Tibial artery (tissue), 4 donors: ENCODE results near the gene EFCAB11.

ENCODE experiments used
- DNase-seq, 2 donors: peaks; one replicate each; pipeline ENCODE4 v3.0.0-alpha.2; 2019
- H3K27ac ChIP-seq, 2 donors: fragments of 200-600 bp; sonication (generic) in 1 of 2; 1 replicate in 1 of 2; 2 replicates in 1 of 2; pipeline ENCODE4 v1.5.1; 2018 to 2019; ENCODE audit warnings: mild to moderate bottlenecking in 1 of 2
- H3K27me3 ChIP-seq, 2 donors: fragments of 200-600 bp; sonication (generic) in 1 of 2; one replicate each; pipeline versions ENCODE4 v1.5.1 to v1.6.0; 2016 to 2019
- H3K36me3 ChIP-seq, 3 donors: fragments of 200-600 bp; sonication (generic) in 2 of 3; one replicate each; pipeline ENCODE4 v1.5.1; 2016 to 2019; ENCODE audit warnings: mild to moderate bottlenecking in 2 of 3
- H3K4me1 ChIP-seq, 4 donors: fragments of 200-600 bp; sonication (generic) in 2 of 4; 1 replicate in 3 of 4; 2 replicates in 1 of 4; pipeline ENCODE4 v1.5.1; 2016 to 2019
- H3K4me3 ChIP-seq, 2 donors: fragments of 200-600 bp; sonication (generic) in 1 of 2; 1 replicate in 1 of 2; 2 replicates in 1 of 2; pipeline ENCODE4 v1.5.1; 2018 to 2019; ENCODE audit warnings: mild to moderate bottlenecking in 2 of 2
- H3K9me3 ChIP-seq, 3 donors: fragments of 200-600 bp; sonication (generic) in 1 of 3; one replicate each; pipeline ENCODE4 v1.5.1; 2016 to 2019
- CTCF ChIP-seq, 2 experiments: fragments of 200-600 bp in 1 of 2; fragments of 450-650 bp in 1 of 2; IDR thresholded peaks; one replicate each; pipeline ENCODE4 v1.5.1; 2017 to 2019; ENCODE audit warnings: antibody characterized with exemption in 2 of 2, mild to moderate bottlenecking in 1 of 2, moderate library complexity in 1 of 2
- intact Hi-C: fragments of 100-400 bp; cut with DNase I; formaldehyde crosslinking; loops from one replicate; pipeline ENCODE4 v1.15.0; 2023; ENCODE audit warnings: low total_unique reads

The EFCAB11 gene

GRCh38 chr14:89748004-89748403, 206.5 kb downstream of the EFCAB11 start:
- intact Hi-C loops = no loop called here
- H3K27me3 ChIP-seq = no peaks in the 10 kb centered on the region
- TF ChIP-seq CTCF (IDR thresholded peaks at IDR 0.05) = no peak
- no peak overlapping the region for H3K4me3 ChIP-seq
- no peaks in the 10 kb centered on the region for H3K9me3 ChIP-seq
- no peaks in the 10 kb centered on the region for H3K36me3 ChIP-seq
- H3K27ac ChIP-seq = no peak overlapping the region
- no peak for DNase-seq
- H3K4me1 ChIP-seq = no peaks in the 10 kb centered on the region

GRCh38 chr14:89747126-89747525, 207.4 kb downstream of the EFCAB11 start:
- Histone ChIP-seq H3K36me3 (no peaks in the 10 kb centered on the region), H3K27ac (no peak overlapping the region), H3K4me3 (no peak overlapping the region), H3K9me3 (no peaks in the 10 kb centered on the region), H3K4me1 (no peaks in the 10 kb centered on the region), H3K27me3 (no peaks in the 10 kb centered on the region)
- no peak for DNase-seq
- intact Hi-C loops = no loop called here
- TF ChIP-seq CTCF (IDR thresholded peaks at IDR 0.05) = no peak

- Histone ChIP-seq H3K4me3 (no peak overlapping the region), H3K36me3 (no peaks in the 10 kb centered on the region), H3K4me1 (no peaks in the 10 kb centered on the region), H3K9me3 (no peaks in the 10 kb centered on the region), H3K27me3 (no peaks in the 10 kb centered on the region), H3K27ac (no peak overlapping the region)
- TF ChIP-seq CTCF (IDR thresholded peaks at IDR 0.05) = no peak
- no peak for DNase-seq
- intact Hi-C loops = no loop called here
These were observed 207.9 kb downstream of the EFCAB11 start for GRCh38 chr14:89746654-89747053.

GRCh38 chr14:89746135-89746534, 208.4 kb downstream of the EFCAB11 start:
- Histone ChIP-seq H3K36me3 (no peaks in the 10 kb centered on the region), H3K9me3 (no peaks in the 10 kb centered on the region), H3K27ac (no peak overlapping the region), H3K4me3 (no peak overlapping the region), H3K4me1 (no peaks in the 10 kb centered on the region), H3K27me3 (no peaks in the 10 kb centered on the region)
- TF ChIP-seq CTCF (IDR thresholded peaks at IDR 0.05) = no peak
- intact Hi-C loops = no loop called here
- DNase-seq = no peak
